Measurements from ENCODE around the gene TRHDE. TPM values are rescaled to one million over a fixed set of nuclear protein-coding genes. Genes with fewer than 3 reads are reported as not detected.

The TRHDE gene
- total and polyA plus RNA-seq, 9 donors: 3.4 to 35.5 (median 18.2) TPM

GRCh38 chr12:72578327-72578726 is 306.2 kb downstream of the TRHDE start:
- no peak for DNase-seq
- Histone ChIP-seq H3K4me1 (ENCODE audit: insufficient read depth) (no peaks in the 10 kb centered on the region), H3K36me3 (no peaks in the 10 kb centered on the region), H3K27me3 (no peaks in the 10 kb centered on the region), H3K9me3 (no peaks in the 10 kb centered on the region), H3K4me3 (no peak overlapping the region), H3K27ac (no peak overlapping the region)
- 85 to 90% (median 85%) methylated on average over 3 of the region's 3 CpGs for WGBS, 3 donors
- no peak for TF ChIP-seq EP300 (IDR thresholded peaks at IDR 0.05)
- no peak for TF ChIP-seq CTCF (IDR thresholded peaks at IDR 0.05)
- no peak for TF ChIP-seq POLR2A (IDR thresholded peaks at IDR 0.05)
- intact Hi-C loops (cut with DNase I): no loop called here

GRCh38 chr12:72586456-72586855 is 314.3 kb downstream of the TRHDE start:
- Histone ChIP-seq H3K4me3 (no peak overlapping the region), H3K36me3 (no peaks in the 10 kb centered on the region), H3K9me3 (no peaks in the 10 kb centered on the region), H3K4me1 (ENCODE audit: insufficient read depth) (no peaks in the 10 kb centered on the region), H3K27me3 (no peaks in the 10 kb centered on the region), H3K27ac (no peak overlapping the region)
- no peak for DNase-seq
- intact Hi-C loops (cut with DNase I): no loop called here
- TF ChIP-seq EP300 (IDR thresholded peaks at IDR 0.05) (no peak), CTCF (IDR thresholded peaks at IDR 0.05) (no peak), POLR2A (IDR thresholded peaks at IDR 0.05) (no peak)
- 42 to 52% (median 49%) methylated on average over 3 of the region's 3 CpGs for WGBS, 3 donors

- H3K4me1 ChIP-seq (ENCODE audit: insufficient read depth): no peaks in the 10 kb centered on the region
- DNase-seq: no peak
- H3K4me3 ChIP-seq: no peak overlapping the region
- H3K36me3 ChIP-seq: no peaks in the 10 kb centered on the region
- H3K9me3 ChIP-seq: no peaks in the 10 kb centered on the region
- H3K27ac ChIP-seq: no peak overlapping the region
- no peak for TF ChIP-seq EP300 (IDR thresholded peaks at IDR 0.05)
- TF ChIP-seq POLR2A (IDR thresholded peaks at IDR 0.05): no peak
- no peak for TF ChIP-seq CTCF (IDR thresholded peaks at IDR 0.05)
- H3K27me3 ChIP-seq: no peaks in the 10 kb centered on the region
- intact Hi-C loops (cut with DNase I): no loop called here
Observed at GRCh38 chr12:72602581-72602980, 330.4 kb downstream of the TRHDE start.

- intact Hi-C loops (cut with DNase I): no loop called here
- DNase-seq: no peak
- WGBS, 3 donors: 44 to 86% (median 84%) methylated on average over 2 of the region's 2 CpGs
- Histone ChIP-seq H3K9me3 (no peaks in the 10 kb centered on the region), H3K4me1 (ENCODE audit: insufficient read depth) (no peaks in the 10 kb centered on the region), H3K27me3 (no peaks in the 10 kb centered on the region), H3K27ac (no peak overlapping the region), H3K36me3 (no peaks in the 10 kb centered on the region), H3K4me3 (no peak overlapping the region)
- TF ChIP-seq POLR2A (IDR thresholded peaks at IDR 0.05) (no peak), CTCF (IDR thresholded peaks at IDR 0.05) (no peak), EP300 (IDR thresholded peaks at IDR 0.05) (no peak)
Observed at GRCh38 chr12:72605975-72606374, 333.8 kb downstream of the TRHDE start.

- Histone ChIP-seq H3K27me3 (no peaks in the 10 kb centered on the region), H3K27ac (no peak overlapping the region), H3K36me3 (no peaks in the 10 kb centered on the region), H3K4me3 (no peak overlapping the region), H3K4me1 (ENCODE audit: insufficient read depth) (no peaks in the 10 kb centered on the region), H3K9me3 (no peaks in the 10 kb centered on the region)
- intact Hi-C loops (cut with DNase I): no loop called here
- TF ChIP-seq CTCF (IDR thresholded peaks at IDR 0.05) (no peak), EP300 (IDR thresholded peaks at IDR 0.05) (no peak), POLR2A (IDR thresholded peaks at IDR 0.05) (no peak)
- 73 to 84% (median 79%) methylated on average over 10 of the region's 10 CpGs for WGBS, 3 donors
- no peak for DNase-seq
Observed at GRCh38 chr12:72610342-72610741, 338.2 kb downstream of the TRHDE start.
